HepG2 (cell line): Measurements from ENCODE around the gene LEMD2. TPM values are rescaled to one million over a fixed set of nuclear protein-coding genes. Genes with fewer than 3 reads are reported as not detected.
A peak's percentile ranks its signal among the peaks of the same experiment; 100 is the strongest.

Experiments used
- GABPA ChIP-seq, 2 experiments: IDR thresholded peaks; 2 replicates each; pipeline ENCODE4 v1.6.1; 2011 to 2016; ENCODE audit warnings: low read depth in 2 of 2, low read length in 1 of 2, missing biosample characterization in 1 of 2, missing genetic modification characterization in 1 of 2
- GABPB1 ChIP-seq: IDR thresholded peaks from 2 replicates; pipeline ENCODE4 v1.6.1; 2016; ENCODE audit warnings: mild to moderate bottlenecking, missing genetic modification reagents, moderate library complexity, missing compliant biosample characterization
- MEF2D ChIP-seq: sonication (generic); formaldehyde crosslinking; IDR thresholded peaks from 2 replicates; pipeline ENCODE4 v1.5.1; 2020; ENCODE audit warnings: mild to moderate bottlenecking, missing genetic modification reagents
- SALL2 ChIP-seq: sonication (generic); formaldehyde crosslinking; IDR thresholded peaks from 2 replicates; pipeline ENCODE4 v1.8.1; 2023; ENCODE audit warnings: mild to moderate bottlenecking, missing genetic modification reagents, inconsistent platforms
- SRSF1 ChIP-seq: fragments of 200-400 bp; formaldehyde crosslinking; optimal IDR thresholded peaks from 2 replicates; pipeline ENCODE3; 2017; ENCODE audit warnings: mild to moderate bottlenecking, low read depth, low read length, moderate library complexity
- polyA plus RNA-seq, 8 experiments: library from polyadenylated mRNA; depleted of rRNA in 3 of 8; stranded (reverse) in 7 of 8; unstranded in 1 of 8; fragments of >200 nt; fragmentation: Illumina TruSeq in 4 of 8; extraction: Trizol in 4 of 8; gene quantifications; 2 replicates each; pipeline versions ENCODE4 v1.2.1 to v1.2.3, GENCODE V29; 2011 to 2016; ENCODE audit warnings: low read depth in 4 of 8, missing spikeins in 1 of 8, mixed read lengths in 1 of 8; ENCODE audit not compliant: insufficient read depth in 1 of 8
- total RNA-seq, 5 experiments: library from RNA; depleted of rRNA; stranded (reverse); fragments of >200 nt; fragmentation: Illumina TruSeq; extraction: Trizol; gene quantifications; 2 replicates each; pipeline ENCODE4 v1.2.3, GENCODE V29; 2016; ENCODE audit warnings: low read depth in 1 of 5
- TF ChIP-seq, protein P1 (sequence below): sonication (generic); formaldehyde crosslinking; IDR thresholded peaks from 2 replicates; pipeline ENCODE4 v1.8.0; 2022; ENCODE audit warnings: missing genetic modification reagents, mild to moderate bottlenecking, inconsistent platforms, borderline replicate concordance
- TF ChIP-seq, protein P2 (sequence below): sonication (generic); formaldehyde crosslinking; IDR thresholded peaks from 2 replicates; pipeline ENCODE4 v1.8.0; 2022; ENCODE audit warnings: missing genetic modification reagents, mild to moderate bottlenecking, moderate library complexity, borderline replicate concordance
- TF ChIP-seq, protein P3 (sequence below): IDR thresholded peaks from 2 replicates; pipeline ENCODE4 v1.6.1; 2016; ENCODE audit warnings: mild to moderate bottlenecking, missing biosample characterization, missing genetic modification reagents
- TF ChIP-seq, protein P4 (sequence below): sonication (generic); formaldehyde crosslinking; IDR thresholded peaks from 2 replicates; pipeline ENCODE4 v1.9.0; 2021; ENCODE audit warnings: mild to moderate bottlenecking, missing genetic modification reagents
- TF ChIP-seq, protein P5 (sequence below): sonication (generic); formaldehyde crosslinking; IDR thresholded peaks from 2 replicates; pipeline ENCODE4 v1.5.0; 2020; ENCODE audit warnings: mild to moderate bottlenecking, missing genetic modification reagents
- TF ChIP-seq, protein P6 (sequence below): sonication (generic); formaldehyde crosslinking; conservative IDR thresholded peaks from 2 replicates; pipeline ENCODE4 v1.4.0; 2020; ENCODE audit warnings: missing genetic modification reagents

LEMD2 gene
- total and polyA plus RNA-seq, 2 of the 13 experiments (the other 11 are each of a cell fraction or from before 2014, with no cell fraction given), result 45.2 to 62.9 TPM

DNA sequence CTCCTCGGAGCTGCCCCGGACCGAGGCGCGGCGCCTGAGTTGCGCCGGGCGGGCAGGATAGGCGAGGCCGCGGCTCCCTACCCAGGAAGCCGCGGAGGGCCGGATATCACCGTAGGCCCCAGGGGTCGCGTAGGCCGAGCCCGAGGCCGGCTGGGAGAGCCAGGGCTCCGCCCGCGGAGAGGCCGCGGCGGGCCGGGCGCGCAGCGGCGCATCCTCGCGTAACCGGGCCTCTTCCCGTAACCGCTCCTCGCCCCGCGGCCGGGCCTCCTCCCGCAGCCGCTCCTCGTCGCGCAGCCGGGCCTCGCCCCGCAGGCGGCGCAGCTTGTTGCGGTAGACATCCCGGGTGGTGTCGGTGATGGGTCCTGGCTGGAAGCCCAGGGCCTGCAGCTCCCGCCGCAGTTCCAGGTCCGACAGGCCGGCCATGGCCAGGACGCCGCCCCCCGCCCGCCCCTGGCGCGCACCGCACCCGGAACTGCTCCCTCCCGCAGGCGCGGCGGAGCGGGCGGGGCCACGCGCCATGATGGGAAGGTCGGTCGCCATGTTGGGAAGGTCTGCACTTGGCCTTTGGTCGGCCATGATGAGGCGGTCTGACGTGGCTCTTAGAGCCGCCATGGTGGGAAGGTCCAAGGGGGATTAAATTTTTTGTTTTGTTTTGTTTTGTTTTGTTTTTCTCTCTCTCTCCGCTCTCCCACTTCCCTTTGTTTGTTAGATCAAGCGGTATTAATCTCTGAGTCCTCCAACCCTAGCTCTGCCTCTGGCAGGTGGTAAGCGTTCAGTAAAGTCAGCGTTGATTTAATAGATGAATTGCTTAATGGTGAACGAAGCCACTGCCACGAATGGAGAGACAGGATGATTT lies at the start of gene LEMD2 (continued):
- TF ChIP-seq, protein P1, sequence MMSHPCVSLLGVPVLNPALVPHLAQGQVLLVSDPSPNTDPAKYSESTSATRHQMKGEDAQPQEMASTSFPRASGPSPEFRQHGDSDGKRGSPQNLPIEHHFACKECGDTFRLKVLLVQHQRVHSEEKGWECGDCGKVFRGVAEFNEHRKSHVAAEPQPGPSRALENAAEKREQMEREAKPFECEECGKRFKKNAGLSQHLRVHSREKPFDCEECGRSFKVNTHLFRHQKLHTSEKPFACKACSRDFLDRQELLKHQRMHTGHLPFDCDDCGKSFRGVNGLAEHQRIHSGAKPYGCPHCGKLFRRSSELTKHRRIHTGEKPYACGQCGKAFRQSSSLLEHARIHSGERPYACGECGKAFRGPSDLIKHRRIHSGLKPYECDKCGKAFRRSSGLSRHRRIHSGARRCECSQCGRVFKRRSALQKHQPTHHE, result 0 out of 2 replicates have a peak, but pooled peaks have one; percentile 50
- TF ChIP-seq, protein P2, sequence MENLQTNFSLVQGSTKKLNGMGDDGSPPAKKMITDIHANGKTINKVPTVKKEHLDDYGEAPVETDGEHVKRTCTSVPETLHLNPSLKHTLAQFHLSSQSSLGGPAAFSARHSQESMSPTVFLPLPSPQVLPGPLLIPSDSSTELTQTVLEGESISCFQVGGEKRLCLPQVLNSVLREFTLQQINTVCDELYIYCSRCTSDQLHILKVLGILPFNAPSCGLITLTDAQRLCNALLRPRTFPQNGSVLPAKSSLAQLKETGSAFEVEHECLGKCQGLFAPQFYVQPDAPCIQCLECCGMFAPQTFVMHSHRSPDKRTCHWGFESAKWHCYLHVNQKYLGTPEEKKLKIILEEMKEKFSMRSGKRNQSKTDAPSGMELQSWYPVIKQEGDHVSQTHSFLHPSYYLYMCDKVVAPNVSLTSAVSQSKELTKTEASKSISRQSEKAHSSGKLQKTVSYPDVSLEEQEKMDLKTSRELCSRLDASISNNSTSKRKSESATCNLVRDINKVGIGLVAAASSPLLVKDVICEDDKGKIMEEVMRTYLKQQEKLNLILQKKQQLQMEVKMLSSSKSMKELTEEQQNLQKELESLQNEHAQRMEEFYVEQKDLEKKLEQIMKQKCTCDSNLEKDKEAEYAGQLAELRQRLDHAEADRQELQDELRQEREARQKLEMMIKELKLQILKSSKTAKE (CRISPR knock-in tag), result peak; percentile 58; the same call in 1 of the 2 replicates
- TF ChIP-seq, protein P3, sequence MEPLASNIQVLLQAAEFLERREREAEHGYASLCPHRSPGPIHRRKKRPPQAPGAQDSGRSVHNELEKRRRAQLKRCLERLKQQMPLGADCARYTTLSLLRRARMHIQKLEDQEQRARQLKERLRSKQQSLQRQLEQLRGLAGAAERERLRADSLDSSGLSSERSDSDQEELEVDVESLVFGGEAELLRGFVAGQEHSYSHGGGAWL (CRISPR knock-in tag), result peak; percentile 36
- peak; percentile 89 for TF ChIP-seq GABPA (IDR thresholded peaks at IDR 0.05; ENCODE audit: low read depth, low read length)
- peak; percentile 91 for TF ChIP-seq GABPA (CRISPR knock-in tag; IDR thresholded peaks at IDR 0.05; ENCODE audit: low read depth)
- TF ChIP-seq GABPB1, result peak; percentile 96
- TF ChIP-seq, protein P4, sequence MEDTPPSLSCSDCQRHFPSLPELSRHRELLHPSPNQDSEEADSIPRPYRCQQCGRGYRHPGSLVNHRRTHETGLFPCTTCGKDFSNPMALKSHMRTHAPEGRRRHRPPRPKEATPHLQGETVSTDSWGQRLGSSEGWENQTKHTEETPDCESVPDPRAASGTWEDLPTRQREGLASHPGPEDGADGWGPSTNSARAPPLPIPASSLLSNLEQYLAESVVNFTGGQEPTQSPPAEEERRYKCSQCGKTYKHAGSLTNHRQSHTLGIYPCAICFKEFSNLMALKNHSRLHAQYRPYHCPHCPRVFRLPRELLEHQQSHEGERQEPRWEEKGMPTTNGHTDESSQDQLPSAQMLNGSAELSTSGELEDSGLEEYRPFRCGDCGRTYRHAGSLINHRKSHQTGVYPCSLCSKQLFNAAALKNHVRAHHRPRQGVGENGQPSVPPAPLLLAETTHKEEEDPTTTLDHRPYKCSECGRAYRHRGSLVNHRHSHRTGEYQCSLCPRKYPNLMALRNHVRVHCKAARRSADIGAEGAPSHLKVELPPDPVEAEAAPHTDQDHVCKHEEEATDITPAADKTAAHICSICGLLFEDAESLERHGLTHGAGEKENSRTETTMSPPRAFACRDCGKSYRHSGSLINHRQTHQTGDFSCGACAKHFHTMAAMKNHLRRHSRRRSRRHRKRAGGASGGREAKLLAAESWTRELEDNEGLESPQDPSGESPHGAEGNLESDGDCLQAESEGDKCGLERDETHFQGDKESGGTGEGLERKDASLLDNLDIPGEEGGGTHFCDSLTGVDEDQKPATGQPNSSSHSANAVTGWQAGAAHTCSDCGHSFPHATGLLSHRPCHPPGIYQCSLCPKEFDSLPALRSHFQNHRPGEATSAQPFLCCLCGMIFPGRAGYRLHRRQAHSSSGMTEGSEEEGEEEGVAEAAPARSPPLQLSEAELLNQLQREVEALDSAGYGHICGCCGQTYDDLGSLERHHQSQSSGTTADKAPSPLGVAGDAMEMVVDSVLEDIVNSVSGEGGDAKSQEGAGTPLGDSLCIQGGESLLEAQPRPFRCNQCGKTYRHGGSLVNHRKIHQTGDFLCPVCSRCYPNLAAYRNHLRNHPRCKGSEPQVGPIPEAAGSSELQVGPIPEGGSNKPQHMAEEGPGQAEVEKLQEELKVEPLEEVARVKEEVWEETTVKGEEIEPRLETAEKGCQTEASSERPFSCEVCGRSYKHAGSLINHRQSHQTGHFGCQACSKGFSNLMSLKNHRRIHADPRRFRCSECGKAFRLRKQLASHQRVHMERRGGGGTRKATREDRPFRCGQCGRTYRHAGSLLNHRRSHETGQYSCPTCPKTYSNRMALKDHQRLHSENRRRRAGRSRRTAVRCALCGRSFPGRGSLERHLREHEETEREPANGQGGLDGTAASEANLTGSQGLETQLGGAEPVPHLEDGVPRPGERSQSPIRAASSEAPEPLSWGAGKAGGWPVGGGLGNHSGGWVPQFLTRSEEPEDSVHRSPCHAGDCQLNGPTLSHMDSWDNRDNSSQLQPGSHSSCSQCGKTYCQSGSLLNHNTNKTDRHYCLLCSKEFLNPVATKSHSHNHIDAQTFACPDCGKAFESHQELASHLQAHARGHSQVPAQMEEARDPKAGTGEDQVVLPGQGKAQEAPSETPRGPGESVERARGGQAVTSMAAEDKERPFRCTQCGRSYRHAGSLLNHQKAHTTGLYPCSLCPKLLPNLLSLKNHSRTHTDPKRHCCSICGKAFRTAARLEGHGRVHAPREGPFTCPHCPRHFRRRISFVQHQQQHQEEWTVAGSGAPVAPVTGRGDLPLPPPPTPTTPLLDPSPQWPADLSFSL (CRISPR knock-in tag), result no peak
- peak; percentile 79 for TF ChIP-seq SRSF1
- TF ChIP-seq, protein P5, sequence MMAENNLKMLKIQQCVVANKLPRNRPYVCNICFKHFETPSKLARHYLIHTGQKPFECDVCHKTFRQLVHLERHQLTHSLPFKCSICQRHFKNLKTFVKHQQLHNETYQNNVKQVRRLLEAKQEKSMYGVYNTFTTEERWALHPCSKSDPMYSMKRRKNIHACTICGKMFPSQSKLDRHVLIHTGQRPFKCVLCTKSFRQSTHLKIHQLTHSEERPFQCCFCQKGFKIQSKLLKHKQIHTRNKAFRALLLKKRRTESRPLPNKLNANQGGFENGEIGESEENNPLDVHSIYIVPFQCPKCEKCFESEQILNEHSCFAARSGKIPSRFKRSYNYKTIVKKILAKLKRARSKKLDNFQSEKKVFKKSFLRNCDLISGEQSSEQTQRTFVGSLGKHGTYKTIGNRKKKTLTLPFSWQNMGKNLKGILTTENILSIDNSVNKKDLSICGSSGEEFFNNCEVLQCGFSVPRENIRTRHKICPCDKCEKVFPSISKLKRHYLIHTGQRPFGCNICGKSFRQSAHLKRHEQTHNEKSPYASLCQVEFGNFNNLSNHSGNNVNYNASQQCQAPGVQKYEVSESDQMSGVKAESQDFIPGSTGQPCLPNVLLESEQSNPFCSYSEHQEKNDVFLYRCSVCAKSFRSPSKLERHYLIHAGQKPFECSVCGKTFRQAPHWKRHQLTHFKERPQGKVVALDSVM (CRISPR knock-in tag), result peak; percentile 45; the same call in 1 of the 2 replicates
- peak; percentile 95 for TF ChIP-seq SALL2 (CRISPR knock-in tag)
- TF ChIP-seq, protein P6, sequence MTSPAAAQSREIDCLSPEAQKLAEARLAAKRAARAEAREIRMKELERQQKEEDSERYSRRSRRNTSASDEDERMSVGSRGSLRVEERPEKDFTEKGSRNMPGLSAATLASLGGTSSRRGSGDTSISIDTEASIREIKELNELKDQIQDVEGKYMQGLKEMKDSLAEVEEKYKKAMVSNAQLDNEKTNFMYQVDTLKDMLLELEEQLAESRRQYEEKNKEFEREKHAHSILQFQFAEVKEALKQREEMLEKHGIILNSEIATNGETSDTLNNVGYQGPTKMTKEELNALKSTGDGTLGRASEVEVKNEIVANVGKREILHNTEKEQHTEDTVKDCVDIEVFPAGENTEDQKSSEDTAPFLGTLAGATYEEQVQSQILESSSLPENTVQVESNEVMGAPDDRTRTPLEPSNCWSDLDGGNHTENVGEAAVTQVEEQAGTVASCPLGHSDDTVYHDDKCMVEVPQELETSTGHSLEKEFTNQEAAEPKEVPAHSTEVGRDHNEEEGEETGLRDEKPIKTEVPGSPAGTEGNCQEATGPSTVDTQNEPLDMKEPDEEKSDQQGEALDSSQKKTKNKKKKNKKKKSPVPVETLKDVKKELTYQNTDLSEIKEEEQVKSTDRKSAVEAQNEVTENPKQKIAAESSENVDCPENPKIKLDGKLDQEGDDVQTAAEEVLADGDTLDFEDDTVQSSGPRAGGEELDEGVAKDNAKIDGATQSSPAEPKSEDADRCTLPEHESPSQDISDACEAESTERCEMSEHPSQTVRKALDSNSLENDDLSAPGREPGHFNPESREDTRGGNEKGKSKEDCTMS (CRISPR knock-in tag), result no peak
- TF ChIP-seq MEF2D, result no peak; the same call in 1 of the 2 replicates
